COLO668 (cell line): ENCODE measurements around the gene LRCH1.

ENCODE experiments used
- DNase-seq: peaks from one replicate; lab custom pipeline; 2025; ENCODE audit not compliant: unreplicated experiment; lab: John Stamatoyannopoulos, UW

The LRCH1 gene

GRCh38 chr13:46633416-46633815, 80.4 kb downstream of the LRCH1 start:
- DNase-seq: no peak

- no peak for DNase-seq
Measured at GRCh38 chr13:46636451-46636850, 83.5 kb downstream of the LRCH1 start.

DNA sequence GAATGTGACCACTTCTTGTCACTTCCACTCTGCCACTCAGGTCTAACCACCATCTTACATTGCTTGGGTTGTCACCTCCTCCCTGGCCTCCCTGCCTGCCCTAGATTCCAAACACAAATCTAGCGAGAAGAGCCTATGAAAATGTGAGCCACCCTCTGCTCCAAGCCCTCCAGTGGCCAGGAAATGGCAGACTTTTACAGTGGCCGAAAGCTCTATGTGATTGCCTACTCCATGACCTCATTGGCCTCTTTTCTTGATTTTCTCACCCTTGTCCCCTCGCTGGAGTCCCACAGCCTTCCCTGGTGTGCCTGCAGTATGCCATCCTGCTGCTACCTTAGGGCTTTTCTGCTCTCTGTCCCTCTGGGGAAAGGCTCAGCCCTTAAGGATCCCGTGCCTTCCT, 84.2 kb downstream of the LRCH1 start:
- no peak for DNase-seq

DNA sequence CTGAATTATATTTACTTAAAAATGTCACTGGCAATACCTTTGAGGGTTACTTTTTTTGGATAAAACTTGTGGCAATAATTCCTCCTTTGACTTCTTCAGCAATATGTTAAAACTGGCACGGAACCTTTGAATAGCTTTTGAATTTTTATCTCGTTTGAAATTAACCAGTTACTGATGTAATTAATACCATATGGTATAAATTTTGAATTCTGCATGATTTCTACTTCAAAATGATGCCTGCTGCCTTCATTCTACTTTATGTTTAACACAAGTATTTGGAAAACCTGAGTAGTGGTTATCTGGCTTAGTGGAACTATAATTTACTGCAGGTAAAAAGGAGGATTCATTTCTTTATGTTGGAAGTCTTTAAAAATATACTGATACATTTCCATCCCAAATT, 85.3 kb downstream of the LRCH1 start:
- no peak for DNase-seq

DNA sequence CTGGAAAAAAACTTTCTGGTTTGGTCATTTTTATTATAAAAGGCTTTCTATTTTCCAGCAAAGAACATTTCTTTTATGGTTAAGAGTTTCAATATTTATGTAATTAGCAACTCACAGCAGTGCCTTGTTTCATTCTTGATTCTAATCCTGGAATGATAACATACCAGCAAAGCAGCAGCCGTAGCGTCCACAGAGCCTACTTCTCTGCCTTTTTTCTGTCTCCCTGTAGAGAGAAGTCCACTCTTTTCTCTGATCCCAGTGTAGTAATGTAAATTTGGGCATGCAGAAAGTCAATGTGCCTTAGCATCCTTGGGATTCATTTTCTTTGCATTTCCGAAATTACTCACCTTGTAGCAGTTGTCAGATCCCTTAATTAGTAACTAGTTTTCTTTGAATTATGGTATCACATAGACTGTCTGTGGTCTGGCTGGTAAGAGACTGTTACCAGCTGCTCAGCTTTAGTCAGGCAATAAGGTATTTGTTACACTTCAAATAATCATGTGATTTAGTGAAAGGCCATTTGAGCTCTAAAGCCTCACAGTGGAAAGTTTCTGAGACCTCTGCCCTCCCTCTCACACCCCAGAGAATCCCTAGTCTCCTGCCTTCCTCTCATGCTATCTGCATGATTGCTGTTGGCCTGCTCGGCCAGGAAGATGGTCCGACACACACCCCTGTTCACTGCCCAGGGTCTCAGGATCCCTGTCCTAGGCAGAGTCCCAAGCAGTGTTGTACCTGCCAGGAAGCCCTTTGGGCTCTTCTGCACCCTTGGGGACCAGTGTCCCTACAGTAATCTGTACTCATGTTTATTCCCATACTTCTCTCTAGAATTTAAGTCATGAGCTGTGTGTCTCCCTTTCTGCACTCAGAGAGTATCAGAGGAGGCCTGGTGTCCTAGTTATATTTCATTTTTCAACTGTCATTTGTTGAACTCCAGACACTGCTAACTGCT, 86.3 kb downstream of the LRCH1 start:
- no peak for DNase-seq

GRCh38 chr13:46640843-46641242, 87.9 kb downstream of the LRCH1 start:
- DNase-seq: no peak

GRCh38 chr13:46641274-46642081, 88.5 kb downstream of the LRCH1 start:
- no peak for DNase-seq

- no peak for DNase-seq
Measured at GRCh38 chr13:46642254-46642653, 89.3 kb downstream of the LRCH1 start.

GRCh38 chr13:46643165-46643777, 90.3 kb downstream of the LRCH1 start:
- no peak for DNase-seq

GRCh38 chr13:46644816-46645215, 91.8 kb downstream of the LRCH1 start:
- no peak for DNase-seq

DNA sequence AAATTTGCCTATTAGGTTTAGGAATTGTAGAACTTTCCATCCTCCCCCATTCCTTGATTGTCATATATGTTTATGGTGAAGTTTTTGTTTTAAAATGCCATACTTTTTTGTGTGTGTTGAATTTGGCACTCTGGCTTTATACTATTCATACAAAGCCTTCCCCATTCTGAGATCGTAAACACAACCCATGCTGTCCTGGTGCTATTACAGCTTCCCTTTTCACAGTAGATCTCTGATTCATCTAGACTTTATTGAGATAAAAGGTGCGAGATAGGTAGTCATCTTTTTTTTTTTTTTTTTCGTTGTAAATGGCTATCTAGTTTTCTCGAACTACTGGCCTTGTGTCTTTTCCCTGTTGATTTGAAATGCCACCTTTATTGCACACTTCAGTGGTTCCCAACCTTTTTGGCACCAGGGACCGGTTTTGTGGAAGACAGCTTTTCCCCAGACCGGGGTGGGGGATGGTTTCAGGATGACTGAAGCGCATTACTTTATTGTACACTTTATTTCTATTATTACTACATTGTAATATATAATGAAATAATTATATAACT, 94.6 kb downstream of the LRCH1 start:
- no peak for DNase-seq

DNA sequence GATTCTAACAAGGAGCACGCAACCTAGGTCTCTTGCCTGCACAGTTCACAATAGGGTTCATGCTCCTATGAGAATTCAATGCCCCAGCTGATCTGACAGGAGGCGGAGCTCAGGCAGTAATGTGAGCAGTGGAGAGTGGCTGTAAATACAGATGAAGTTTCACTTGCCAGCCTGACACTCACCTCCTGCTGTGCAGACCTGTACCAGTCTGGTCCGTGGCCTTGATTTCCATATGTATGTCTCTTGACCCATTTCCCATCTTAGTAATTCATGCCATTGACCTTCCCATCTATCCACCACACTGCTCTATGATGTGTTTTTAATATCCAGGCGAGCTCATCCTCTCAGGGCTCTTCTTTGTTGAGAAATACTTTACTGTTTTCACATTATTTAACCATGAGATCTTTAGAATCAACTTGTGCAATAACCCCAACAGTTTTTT, 95.2 kb downstream of the LRCH1 start:
- peak; percentile 86 for DNase-seq

- no peak for DNase-seq
Measured at GRCh38 chr13:46649816-46650215, 96.8 kb downstream of the LRCH1 start.

DNA sequence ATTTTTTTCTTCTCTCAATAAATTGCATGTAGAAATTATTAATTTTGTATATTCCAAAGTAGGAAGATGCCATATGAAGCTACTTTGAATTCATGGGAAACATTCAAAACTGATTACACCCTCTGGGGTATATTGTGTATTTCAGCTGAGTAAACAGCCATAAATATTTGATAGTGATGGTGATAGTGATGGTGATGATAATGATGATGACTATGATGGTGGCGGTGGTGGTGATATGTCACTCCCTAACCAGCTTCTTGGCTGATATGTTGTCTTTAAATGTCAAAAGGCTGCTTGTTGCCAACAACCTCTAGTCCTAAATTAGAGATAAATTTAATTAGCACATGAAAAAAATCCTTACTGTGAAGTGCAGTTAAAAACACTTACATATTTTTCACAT, 102.0 kb downstream of the LRCH1 start:
- no peak for DNase-seq

GRCh38 chr13:46655377-46656180, 102.6 kb downstream of the LRCH1 start:
- no peak for DNase-seq

DNA sequence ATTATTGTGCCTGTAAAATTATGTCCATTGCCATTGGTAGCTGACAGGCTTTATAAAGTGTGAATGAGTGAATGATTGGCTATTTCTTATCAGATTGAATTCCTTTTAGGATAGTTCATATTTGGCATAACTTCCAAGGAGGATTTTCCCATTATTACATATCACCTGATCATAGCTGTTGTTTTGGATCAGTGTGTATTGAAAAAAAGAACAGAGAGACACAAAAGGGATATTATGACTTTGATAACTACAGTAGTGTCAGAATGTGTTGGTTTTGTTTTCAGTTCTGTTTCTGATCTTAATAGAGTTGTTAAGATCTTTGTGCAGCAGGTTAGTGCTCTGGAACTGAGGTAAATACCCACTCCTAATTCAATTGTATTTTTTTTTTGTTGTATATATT, 103.8 kb downstream of the LRCH1 start:
- no peak for DNase-seq

- DNase-seq: no peak
Measured at GRCh38 chr13:46659413-46660065, 106.6 kb downstream of the LRCH1 start.

DNA sequence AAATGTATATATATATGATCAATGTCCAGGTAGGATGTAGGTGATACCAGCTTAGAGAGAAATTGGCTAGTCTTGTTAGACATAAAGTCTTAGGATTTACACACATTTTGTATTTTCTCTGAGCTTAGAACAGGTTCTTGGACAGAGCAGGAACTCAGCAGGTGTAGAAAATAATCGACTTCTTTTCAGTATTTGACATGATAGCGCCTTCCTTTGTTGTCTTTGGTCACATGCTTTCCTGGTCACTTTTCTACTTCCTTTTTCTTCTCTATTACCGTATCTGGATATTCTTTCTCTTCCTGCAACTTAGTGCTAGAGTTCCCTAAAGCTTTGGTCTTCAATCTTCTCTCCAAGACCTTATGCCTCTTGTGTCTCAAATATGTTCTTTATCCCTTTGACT, 107.4 kb downstream of the LRCH1 start:
- no peak for DNase-seq

DNA sequence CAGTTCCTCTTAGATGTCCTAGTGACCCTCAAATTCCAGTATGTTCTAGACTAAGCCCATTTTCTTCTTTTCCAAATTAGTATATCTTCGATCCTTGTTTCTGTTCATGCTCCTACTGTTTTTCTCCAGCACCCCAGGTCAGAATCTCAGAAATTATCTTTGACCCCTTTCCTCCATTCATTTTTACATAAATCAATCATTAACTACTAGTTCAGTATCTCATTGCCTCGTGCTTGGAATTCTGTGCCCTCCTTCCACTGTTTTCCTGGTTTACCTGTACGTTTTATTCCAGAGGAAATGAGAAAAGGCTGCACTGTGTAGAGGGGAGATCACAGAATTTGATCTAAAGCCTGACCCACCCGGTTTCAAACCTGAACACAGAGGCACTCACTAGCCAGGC, 107.9 kb downstream of the LRCH1 start:
- DNase-seq: no peak

- DNase-seq: no peak
Measured at GRCh38 chr13:46662690-46663089, 109.7 kb downstream of the LRCH1 start.
